Suppressor macrophage treated with lipopolysaccharide for 4 hours (primary cell): ENCODE measurements around the gene TPP1.

Source experiments
- DNase-seq: peaks from one replicate; pipeline ENCODE4 v3.0.0-alpha.2; 2020

TPP1 gene

DNA sequence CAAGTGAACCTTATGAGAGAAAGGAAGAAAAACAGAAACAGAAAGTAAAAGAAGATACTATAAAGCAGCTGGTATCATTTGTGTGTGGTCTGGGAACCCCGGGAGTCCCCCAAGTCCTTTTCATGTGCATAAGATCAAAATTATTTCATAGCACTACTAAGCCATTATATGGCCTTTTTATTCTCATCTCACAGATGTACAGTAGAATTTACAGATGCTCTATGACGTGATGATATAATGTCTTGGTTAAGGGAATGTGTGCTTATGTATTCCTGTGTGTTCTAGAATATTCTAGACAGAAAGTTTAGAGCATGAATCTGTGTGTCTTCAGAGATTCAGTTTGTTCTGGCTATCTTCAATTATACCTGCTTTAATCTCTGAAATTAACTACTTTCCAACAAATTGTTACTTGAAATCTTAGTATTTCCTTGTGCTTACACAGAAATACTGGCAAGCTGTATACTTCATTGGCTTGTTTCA is 8.6 kb upstream of the TPP1 start:
- DNase-seq, result no peak

GRCh38 chr11:6626971-6627761 is 7.9 kb upstream of the TPP1 start:
- no peak for DNase-seq

- no peak for DNase-seq
These were observed 6.7 kb upstream of the TPP1 start for GRCh38 chr11:6625832-6626420.

DNA sequence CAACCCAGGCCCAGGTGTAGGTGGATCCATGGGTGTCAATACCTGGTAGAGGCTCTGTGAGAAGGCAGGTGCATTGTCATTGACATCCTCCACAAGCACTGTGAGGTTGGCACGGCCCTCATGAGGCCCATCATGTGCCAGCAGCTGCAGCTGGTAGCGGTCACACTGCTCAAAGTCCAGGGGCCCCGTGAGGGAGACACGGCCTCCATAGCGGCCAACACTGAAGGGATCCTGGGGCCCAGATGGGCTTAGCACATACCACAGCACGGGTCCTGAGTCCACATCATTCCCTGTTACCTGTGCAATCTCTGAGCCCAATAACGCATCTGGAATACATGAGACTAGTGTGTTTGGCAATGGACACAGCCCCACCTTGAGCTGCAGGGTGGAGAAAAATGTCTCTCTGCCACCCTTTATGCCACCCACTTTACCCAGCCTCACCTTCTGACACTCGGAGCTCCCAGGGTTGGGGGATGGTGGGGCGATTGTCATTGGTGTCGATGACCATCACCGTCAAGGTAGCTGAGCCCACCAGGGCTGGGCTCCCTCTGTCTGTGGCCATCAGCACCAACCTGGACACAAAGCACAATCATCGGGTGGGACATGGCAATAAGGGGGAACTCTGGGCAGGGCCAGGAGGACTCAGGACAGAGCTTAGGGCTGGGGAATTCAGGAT is 6.1 kb upstream of the TPP1 start:
- DNase-seq, result no peak

- no peak for DNase-seq
These were observed 4.5 kb upstream of the TPP1 start for GRCh38 chr11:6623391-6624363.

- DNase-seq, result no peak
These were observed 3.3 kb upstream of the TPP1 start for GRCh38 chr11:6622261-6623171.

GRCh38 chr11:6621711-6622211 is 2.5 kb upstream of the TPP1 start:
- DNase-seq, result no peak

DNA sequence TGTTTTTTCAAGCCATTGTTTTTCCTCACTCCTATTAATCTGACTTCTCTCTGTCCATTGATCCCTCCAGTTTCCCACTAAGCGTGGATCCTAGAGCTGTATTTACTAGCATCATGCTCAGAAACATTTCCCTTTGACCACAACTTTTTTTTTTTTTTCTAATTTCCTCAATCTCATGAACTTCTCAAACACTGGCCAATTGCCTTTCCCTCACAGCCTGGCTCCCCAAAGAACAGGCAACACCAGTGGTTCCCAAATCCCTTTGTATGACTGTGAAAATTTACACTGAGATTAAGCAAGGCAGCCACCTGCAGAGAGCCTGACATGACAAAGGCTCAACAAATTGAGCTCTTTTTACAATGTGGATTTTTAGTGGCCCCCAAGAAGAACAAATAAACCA is 1.4 kb upstream of the TPP1 start:
- DNase-seq, result no peak

DNA sequence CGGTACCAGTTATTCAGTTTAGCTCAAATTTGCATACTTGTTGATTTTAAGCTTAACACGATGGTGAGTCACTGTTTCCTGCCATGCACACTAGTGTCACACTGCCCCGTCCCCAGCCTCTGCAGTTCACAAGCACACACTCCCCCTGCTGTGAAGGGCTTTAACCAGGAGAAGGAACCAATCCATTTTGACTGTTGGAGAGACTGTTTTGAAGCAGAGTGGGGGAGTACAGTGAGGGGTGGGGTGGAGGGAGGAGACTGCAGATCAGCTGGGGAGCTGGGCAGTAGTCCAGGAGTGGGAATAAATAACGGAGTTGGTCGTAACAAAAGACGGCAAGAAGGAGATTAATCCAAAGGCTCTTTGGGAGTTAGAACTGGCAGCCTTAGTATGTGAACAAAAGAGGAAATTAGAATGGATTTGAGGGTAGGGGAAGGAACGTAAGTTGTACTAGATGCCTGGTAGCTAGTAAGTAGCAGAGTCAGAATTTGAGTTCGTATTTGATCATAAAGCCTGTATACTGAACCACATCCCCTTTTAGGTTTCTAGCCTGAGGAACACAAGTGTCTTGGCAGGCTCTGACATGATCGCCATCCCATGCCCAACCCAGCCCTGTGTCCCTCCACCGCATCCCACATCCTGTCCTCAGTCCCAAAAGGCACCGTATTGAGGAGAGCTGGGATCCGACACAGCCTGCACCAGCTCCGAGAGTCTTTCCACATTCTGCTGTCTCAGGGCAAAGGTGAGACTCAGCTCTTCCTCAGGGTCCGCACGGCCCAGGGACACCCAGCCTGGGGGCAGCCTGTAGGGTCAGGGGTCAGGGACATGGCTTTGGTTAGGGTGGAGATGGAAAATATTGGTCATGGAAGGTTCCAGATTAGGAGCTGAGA is 862 bp downstream of the TPP1 start:
- DNase-seq, result peak; percentile 78

DNA sequence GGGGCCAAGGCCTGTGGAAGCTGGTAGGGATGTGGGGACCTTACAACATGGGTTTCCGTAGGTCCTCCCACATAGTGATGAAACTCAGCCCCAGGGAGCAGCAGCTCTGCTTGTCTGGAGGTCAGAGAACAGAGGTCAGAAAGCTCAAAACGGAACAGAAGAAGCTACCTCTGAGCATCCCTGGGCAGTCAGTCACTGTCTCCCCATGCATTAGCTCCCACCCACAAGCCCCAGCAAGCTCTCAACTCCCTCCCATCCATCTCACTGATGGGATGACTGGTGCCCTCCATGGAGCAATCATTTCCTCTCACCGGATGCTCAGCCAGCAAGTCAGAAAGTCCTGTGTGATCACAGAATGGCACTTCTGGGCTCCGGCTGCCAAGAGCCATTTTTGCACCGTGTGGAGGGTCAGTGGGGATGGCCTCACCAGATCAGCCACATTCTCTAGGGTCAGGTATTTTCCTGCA is 1.9 kb downstream of the TPP1 start:
- peak; percentile 76 for DNase-seq

- no peak for DNase-seq
These were observed 2.5 kb downstream of the TPP1 start for GRCh38 chr11:6616596-6617250.

GRCh38 chr11:6615882-6616585 is 3.2 kb downstream of the TPP1 start:
- DNase-seq, result no peak

- DNase-seq, result no peak
These were observed 4.2 kb downstream of the TPP1 start for GRCh38 chr11:6615046-6615445.

- DNase-seq, result no peak
These were observed 4.8 kb downstream of the TPP1 start for GRCh38 chr11:6614446-6614845.

- DNase-seq, result no peak
These were observed 5.7 kb downstream of the TPP1 start for GRCh38 chr11:6613496-6613895.

DNA sequence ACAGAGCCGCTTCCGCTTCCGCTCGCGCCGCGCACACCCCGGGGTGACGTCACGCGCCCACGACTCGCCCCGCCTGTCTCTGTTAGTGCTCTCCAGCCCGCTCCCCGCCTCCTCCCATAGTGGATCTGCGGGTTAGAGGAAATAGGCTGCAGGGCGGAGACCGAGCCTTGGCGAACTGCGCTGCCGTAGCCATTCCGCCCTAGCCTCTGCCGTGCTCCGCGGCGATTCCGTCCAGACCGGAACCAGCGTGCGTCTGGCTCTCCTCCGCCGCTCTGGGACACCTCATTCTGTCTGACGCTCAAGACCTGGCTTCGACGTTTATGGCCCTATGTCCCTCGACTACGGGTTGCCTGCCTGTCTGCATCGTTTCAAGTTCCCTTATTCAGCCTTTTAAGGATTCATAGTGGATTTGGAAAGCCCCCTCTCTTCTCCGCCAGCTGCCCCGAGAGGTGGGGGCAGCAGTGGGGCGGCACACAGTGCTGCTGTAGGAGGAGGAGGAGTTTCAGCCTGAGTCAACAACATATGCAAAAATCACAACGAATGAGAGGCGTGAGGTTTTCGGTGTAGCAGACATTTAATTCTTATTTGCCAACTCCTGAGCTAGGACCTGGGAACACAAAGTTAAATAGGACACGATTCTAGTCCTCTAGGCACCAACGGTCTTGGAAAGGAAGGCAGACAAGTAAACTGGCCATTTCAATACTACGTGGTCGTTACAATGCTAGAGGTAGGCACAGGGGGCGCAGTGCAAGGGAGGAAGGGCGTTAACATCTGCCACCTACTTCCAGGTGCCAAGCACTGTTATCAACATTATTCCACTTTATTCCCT is 6.8 kb downstream of the TPP1 start, which contains the start of gene TAF10:
TSS of gene TAF10 (minus strand) at position 4 of the 829 bp plus-strand sequence. CDS start 27 bp downstream, outside the sequence.
- peak; percentile 98 for DNase-seq

GRCh38 chr11:6611963-6612212 is 7.3 kb downstream of the TPP1 start:
- DNase-seq, result no peak
